Natural killer cell (primary cell): Measurements from ENCODE around the gene P2RY2. TPM values are rescaled to one million over a fixed set of nuclear protein-coding genes. Genes with fewer than 3 reads are reported as not detected.

ENCODE experiments used
- ATAC-seq, 3 donors: fragments of 150-1000 bp in 2 of 3; fragments of 200-7000 bp in 1 of 3; cut with Tn5 transposase; 1 replicate in 1 of 3; 2 replicates in 2 of 3; pipeline ENCODE4 v1.10.0; 2021; ENCODE audit warnings: mild to moderate bottlenecking in 2 of 3, moderate library complexity in 2 of 3
- DNase-seq, 2 donors: peaks; one replicate each; pipeline versions ENCODE4 v3.0.0 to v3.0.0-alpha.2; 2013 to 2021; ENCODE audit warnings: mixed read lengths in 1 of 2
- H3K27ac ChIP-seq: one replicate; pipeline ENCODE4 v1.5.1; 2013; ENCODE audit warnings: mild to moderate bottlenecking, low read length
- H3K27me3 ChIP-seq: one replicate; pipeline ENCODE4 v1.6.1; 2013; ENCODE audit warnings: low read length; ENCODE audit not compliant: control insufficient read depth, insufficient read depth
- H3K36me3 ChIP-seq: one replicate; pipeline ENCODE4 v1.6.1; 2013; ENCODE audit warnings: low read length; ENCODE audit not compliant: control insufficient read depth, insufficient read depth
- H3K4me1 ChIP-seq: one replicate; pipeline ENCODE4 v1.6.1; 2013; ENCODE audit warnings: low read length; ENCODE audit not compliant: control insufficient read depth, insufficient read depth
- H3K4me3 ChIP-seq: one replicate; pipeline ENCODE4 v1.5.1; 2013; ENCODE audit warnings: low read length
- H3K9me3 ChIP-seq: one replicate; pipeline ENCODE4 v1.6.1; 2013; ENCODE audit warnings: low read length; ENCODE audit not compliant: control insufficient read depth, insufficient read depth
- H3K27ac Mint-ChIP-seq, 2 donors: one replicate each; pipeline ENCODE4 v1.8.0; 2022; ENCODE audit warnings: mild to moderate bottlenecking in 2 of 2, mixed read lengths in 2 of 2, moderate library complexity in 1 of 2
- H3K27me3 Mint-ChIP-seq, 2 donors: one replicate each; pipeline ENCODE4 v1.8.0; 2022; ENCODE audit warnings: low read depth in 2 of 2, mixed read lengths in 2 of 2
- H3K36me3 Mint-ChIP-seq: one replicate; pipeline ENCODE4 v1.8.0; 2022; ENCODE audit warnings: mixed read lengths
- H3K4me1 Mint-ChIP-seq, 2 donors: one replicate each; pipeline ENCODE4 v1.8.0; 2022; ENCODE audit warnings: mixed read lengths in 2 of 2
- H3K4me3 Mint-ChIP-seq: one replicate; pipeline ENCODE4 v1.8.0; 2022; ENCODE audit warnings: mild to moderate bottlenecking, moderate library complexity, mixed read lengths
- H3K9me3 Mint-ChIP-seq, 2 donors: one replicate each; pipeline ENCODE4 v1.8.0; 2022; ENCODE audit warnings: mixed read lengths in 2 of 2
- WGBS: methylation state at CpG from one replicate; pipeline ENCODE4 v1.1.7; 2013; ENCODE audit warnings: missing lambda C conversion rate; ENCODE audit not compliant: insufficient coverage; 5-methylcytosine and 5-hydroxymethylcytosine counted together
- intact Hi-C: fragments of 100-400 bp; cut with micrococcal nuclease; formaldehyde crosslinking; loops from one replicate; pipeline ENCODE4 v1.14.2; 2022
- total RNA-seq, 4 donors: library from RNA; stranded (reverse); fragments of 120-200 nt in 1 of 4; gene quantifications; one replicate each; pipeline versions ENCODE4 v1.2.3 to v1.2.4, GENCODE V29; 2013 to 2022
- TF ChIP-seq, protein P1 (sequence below): fragments of 200-600 bp; IDR thresholded peaks from one replicate; pipeline ENCODE4 v1.8.0; 2022; ENCODE audit warnings: antibody characterized with exemption

Gene P2RY2
- total RNA-seq, 3 donors from 2014 or later (not counting 1 experiment from before 2014, with no cell fraction given): 0.27 to 1.0 (median 0.90) TPM

DNA sequence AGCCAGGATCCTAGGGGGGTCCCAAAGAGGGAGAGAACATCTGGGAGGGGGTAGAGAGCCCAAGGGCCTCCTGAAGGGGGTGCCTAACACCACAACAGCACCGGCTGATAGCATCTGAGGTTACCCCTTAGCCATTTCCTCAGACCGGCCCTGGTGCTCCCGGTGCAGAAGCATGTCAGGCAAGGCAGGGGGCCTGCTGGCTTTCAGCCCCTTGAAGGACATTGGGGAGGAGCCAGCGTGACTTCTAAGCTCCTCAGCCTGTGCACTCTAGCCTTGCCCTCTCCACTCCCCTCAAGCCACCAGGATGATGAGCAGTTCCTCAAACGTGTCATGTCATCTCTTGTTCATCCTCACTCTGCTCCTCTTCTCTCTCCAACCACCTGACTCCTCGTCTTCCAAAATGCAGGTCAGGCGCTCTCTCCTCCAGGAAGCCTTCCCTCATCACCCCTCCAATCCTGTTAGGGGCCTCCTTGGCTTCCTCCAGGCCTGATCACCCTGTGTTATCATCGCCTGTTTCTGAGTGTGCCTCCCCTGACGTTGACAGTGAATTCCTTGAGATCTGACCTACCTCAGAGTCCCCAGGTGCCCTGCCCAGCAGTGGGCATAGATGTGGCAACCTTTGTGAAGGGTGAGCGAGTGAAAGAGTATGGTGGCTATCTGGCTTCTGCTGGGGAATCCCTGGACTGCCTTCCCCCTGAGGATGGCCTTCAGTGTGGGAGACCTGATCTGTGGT, 6.1 kb downstream of the P2RY2 start:
- Histone ChIP-seq H3K27ac (no peak overlapping the region), H3K4me1 (peaks cover 5% of the 10 kb centered on the region), H3K27me3 (no peaks in the 10 kb centered on the region), H3K36me3 (no peaks in the 10 kb centered on the region), H3K9me3 (no peaks in the 10 kb centered on the region), H3K4me3 (no peak overlapping the region)
- no peak overlapping the region for H3K27ac Mint-ChIP-seq
- WGBS: 41% methylated on average over 10 of the region's 10 CpGs
- TF ChIP-seq, protein P1, sequence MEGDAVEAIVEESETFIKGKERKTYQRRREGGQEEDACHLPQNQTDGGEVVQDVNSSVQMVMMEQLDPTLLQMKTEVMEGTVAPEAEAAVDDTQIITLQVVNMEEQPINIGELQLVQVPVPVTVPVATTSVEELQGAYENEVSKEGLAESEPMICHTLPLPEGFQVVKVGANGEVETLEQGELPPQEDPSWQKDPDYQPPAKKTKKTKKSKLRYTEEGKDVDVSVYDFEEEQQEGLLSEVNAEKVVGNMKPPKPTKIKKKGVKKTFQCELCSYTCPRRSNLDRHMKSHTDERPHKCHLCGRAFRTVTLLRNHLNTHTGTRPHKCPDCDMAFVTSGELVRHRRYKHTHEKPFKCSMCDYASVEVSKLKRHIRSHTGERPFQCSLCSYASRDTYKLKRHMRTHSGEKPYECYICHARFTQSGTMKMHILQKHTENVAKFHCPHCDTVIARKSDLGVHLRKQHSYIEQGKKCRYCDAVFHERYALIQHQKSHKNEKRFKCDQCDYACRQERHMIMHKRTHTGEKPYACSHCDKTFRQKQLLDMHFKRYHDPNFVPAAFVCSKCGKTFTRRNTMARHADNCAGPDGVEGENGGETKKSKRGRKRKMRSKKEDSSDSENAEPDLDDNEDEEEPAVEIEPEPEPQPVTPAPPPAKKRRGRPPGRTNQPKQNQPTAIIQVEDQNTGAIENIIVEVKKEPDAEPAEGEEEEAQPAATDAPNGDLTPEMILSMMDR: no peak
- ATAC-seq: peak in 1 of 3 donors; percentile 2
- intact Hi-C loops: no loop called here
- H3K27me3 Mint-ChIP-seq: peaks cover 14 to 26% of the 10 kb centered on the region in 2 donors
- peaks cover 2 to 6% of the 10 kb centered on the region in 2 donors for H3K4me1 Mint-ChIP-seq
- H3K36me3 Mint-ChIP-seq: no peaks in the 10 kb centered on the region
- DNase-seq: no peak
- no peak overlapping the region for H3K4me3 Mint-ChIP-seq
- H3K9me3 Mint-ChIP-seq: no peaks in the 10 kb centered on the region

DNA sequence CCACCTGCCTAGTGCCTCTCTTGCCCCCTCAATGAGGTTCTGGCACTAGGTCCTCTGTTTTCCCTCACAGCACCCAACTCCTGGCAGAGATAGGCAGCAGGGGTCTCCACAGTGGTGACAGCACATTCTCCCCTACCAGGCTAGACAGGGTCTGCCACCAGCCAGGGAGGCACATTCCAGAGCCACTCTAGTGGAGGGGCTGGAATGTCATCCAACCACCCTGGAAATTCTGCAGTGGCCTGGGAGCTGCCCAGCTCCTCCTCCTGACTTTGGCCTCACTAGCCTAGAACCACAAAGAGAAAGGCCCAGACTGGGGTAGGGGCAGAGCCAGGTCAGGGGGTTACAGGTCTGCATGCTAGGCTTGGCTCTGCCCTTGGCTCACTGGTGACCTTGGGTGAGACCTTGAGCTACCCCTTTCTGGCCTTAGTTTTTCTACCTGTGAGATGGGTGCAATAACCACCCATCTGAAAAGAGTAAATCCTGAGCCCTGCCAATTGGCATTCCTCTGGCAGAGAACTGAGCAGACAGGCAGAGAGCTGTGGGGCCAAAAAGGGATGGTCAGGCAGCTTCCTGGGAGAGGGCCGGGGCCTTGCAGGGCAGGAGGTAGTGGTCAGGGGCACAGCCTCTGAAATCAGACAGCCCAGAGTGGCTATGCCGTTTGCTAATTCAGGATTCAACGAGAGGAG, 7.1 kb downstream of the P2RY2 start:
- 67% methylated on average over 3 of the region's 3 CpGs for WGBS
- ATAC-seq: no peak
- H3K4me3 Mint-ChIP-seq: no peak overlapping the region
- no peaks in the 10 kb centered on the region for H3K9me3 Mint-ChIP-seq
- DNase-seq: no peak
- H3K36me3 Mint-ChIP-seq: no peaks in the 10 kb centered on the region
- Histone ChIP-seq H3K36me3 (no peaks in the 10 kb centered on the region), H3K9me3 (no peaks in the 10 kb centered on the region), H3K27me3 (no peaks in the 10 kb centered on the region), H3K27ac (no peak overlapping the region), H3K4me1 (peaks cover 5% of the 10 kb centered on the region), H3K4me3 (no peak overlapping the region)
- intact Hi-C loops: no loop called here
- TF ChIP-seq, protein P1: no peak
- peaks cover 0 to 6% of the 10 kb centered on the region in 2 donors for H3K4me1 Mint-ChIP-seq
- no peak overlapping the region for H3K27ac Mint-ChIP-seq
- H3K27me3 Mint-ChIP-seq: peaks cover 5 to 16% of the 10 kb centered on the region in 2 donors

DNA sequence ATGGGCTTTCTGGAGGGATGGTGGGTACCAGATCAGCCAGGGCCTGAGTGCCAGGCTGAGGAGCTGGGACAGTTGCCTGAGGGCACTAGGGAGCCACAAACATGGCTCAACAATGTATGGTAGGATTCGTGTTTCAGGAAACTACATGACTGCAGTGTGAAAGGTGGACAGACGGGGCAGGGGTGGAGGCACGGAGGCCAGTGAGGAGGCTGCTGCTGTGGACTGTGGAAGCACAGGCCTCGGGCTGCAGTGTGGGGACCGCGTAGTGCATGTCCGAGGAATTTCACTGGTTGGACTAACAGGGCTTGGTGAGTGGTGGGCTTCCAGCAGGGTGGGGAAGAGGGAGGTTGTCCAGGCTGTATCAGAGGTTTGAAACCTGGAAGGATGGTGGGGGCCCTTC, 7.8 kb downstream of the P2RY2 start:
- peaks cover 5% of the 10 kb centered on the region for H3K4me1 ChIP-seq
- intact Hi-C loops: no loop called here
- no peaks in the 10 kb centered on the region for H3K9me3 ChIP-seq
- no peaks in the 10 kb centered on the region for H3K36me3 ChIP-seq
- no peak for DNase-seq
- Mint-ChIP-seq H3K9me3 (no peaks in the 10 kb centered on the region), H3K36me3 (no peaks in the 10 kb centered on the region), H3K4me1 (peaks cover 0 to 6% of the 10 kb centered on the region in 2 donors), H3K27ac (no peak overlapping the region), H3K4me3 (no peak overlapping the region), H3K27me3 (peaks cover 2 to 9% of the 10 kb centered on the region in 2 donors)
- H3K27ac ChIP-seq: no peak overlapping the region
- no peak overlapping the region for H3K4me3 ChIP-seq
- TF ChIP-seq, protein P1: no peak
- no peak for ATAC-seq
- H3K27me3 ChIP-seq: no peaks in the 10 kb centered on the region
- 92% methylated on average over 7 of the region's 7 CpGs for WGBS
